Breast epithelium (tissue), 3 donors: ENCODE data around the gene STARD8.
"Not testable (repeated sequence)": the region's sequence is repeated elsewhere in the genome, so short reads cannot be mapped to it uniquely, and the experiment has no call there.

Experiments used
- POLR2A ChIP-seq: fragments of 450-650 bp; IDR thresholded peaks from one replicate; pipeline ENCODE4 v1.6.1; 2016; ENCODE audit warnings: antibody characterized with exemption, mild to moderate bottlenecking, moderate library complexity
- POLR2AphosphoS5 ChIP-seq, 3 donors: sonication (generic); formaldehyde crosslinking; IDR thresholded peaks; one replicate each; pipeline ENCODE4 v1.6.1; 2017; ENCODE audit warnings: antibody characterized with exemption in 3 of 3
- TF ChIP-seq, protein P1 (sequence below), 3 donors: fragments of 450-650 bp; IDR thresholded peaks; one replicate each; pipeline ENCODE4 v1.5.1; 2016 to 2017; ENCODE audit warnings: antibody characterized with exemption in 3 of 3, mild to moderate bottlenecking in 3 of 3, moderate library complexity in 3 of 3

DNA sequence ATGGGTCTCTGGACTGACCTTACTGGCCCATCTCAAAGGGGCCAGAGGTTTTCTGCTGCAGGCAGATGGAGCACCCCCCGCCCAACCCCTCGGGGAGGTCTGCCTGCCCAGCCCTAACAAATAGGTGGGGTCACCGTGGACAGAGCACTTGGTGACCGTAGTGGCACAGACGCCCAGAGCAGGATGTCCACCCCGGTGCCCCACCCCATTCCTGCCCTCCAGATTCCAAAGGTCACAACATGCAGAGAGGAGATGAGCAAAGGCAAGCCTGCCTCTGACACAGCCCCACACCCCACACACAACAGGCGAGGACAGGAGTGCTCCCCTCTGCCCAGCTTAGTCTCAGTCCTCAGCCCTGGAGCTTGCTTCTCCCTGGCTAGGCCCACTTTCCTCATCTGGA lies 17.5 kb upstream of the STARD8 start:
- TF ChIP-seq, protein P1, sequence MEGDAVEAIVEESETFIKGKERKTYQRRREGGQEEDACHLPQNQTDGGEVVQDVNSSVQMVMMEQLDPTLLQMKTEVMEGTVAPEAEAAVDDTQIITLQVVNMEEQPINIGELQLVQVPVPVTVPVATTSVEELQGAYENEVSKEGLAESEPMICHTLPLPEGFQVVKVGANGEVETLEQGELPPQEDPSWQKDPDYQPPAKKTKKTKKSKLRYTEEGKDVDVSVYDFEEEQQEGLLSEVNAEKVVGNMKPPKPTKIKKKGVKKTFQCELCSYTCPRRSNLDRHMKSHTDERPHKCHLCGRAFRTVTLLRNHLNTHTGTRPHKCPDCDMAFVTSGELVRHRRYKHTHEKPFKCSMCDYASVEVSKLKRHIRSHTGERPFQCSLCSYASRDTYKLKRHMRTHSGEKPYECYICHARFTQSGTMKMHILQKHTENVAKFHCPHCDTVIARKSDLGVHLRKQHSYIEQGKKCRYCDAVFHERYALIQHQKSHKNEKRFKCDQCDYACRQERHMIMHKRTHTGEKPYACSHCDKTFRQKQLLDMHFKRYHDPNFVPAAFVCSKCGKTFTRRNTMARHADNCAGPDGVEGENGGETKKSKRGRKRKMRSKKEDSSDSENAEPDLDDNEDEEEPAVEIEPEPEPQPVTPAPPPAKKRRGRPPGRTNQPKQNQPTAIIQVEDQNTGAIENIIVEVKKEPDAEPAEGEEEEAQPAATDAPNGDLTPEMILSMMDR (IDR thresholded peaks at IDR 0.05) = not testable (repeated sequence)
- not testable (repeated sequence) for TF ChIP-seq POLR2AphosphoS5 (IDR thresholded peaks at IDR 0.05); POLR2A
